GM13976 (cell line): ENCODE results near the gene FKBP1B.

Source experiments
- DNase-seq: peaks from one replicate; pipeline ENCODE4 v3.0.0; 2012; ENCODE audit warnings: low spot score
- in situ Hi-C: fragments of 300-500 bp; cut with MboI; formaldehyde crosslinking; loops from one replicate; pipeline ENCODE4 v1.12.0; 2022; ENCODE audit warnings: low sequenced_read_pairs, mixed read lengths, inconsistent platforms; ENCODE audit not compliant: unreplicated experiment
- TF ChIP-seq, protein P1 (sequence below): IDR thresholded peaks from 2 replicates; pipeline ENCODE4 v1.5.1; 2012; ENCODE audit warnings: borderline replicate concordance, mild to moderate bottlenecking; ENCODE audit not compliant: insufficient read depth; ENCODE audit errors: extremely low read depth, missing control alignments, control extremely low read depth

FKBP1B gene

DNA sequence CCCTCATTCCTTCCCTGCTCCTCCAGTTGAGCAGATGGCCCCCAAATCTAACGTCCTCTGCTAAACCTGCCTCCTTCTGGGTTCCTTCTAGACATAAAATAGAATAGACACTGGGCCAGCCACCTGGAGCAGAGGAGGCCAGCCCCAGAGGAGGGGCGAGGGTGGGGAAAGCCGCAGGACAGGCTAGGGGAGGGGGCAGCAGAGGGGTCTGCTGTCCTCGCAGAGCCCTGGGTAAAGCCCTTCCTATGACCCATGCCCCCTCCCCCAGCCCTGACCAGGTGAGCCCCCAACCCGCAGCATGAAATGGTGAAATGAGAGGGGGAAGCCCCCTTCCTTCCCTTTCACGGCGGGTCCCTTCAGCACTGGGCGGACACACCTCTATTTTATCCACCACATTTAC, 31.8 kb upstream of the FKBP1B start:
- DNase-seq, result peak; percentile 18
- in situ Hi-C loops, result no loop called here
- TF ChIP-seq, protein P1, sequence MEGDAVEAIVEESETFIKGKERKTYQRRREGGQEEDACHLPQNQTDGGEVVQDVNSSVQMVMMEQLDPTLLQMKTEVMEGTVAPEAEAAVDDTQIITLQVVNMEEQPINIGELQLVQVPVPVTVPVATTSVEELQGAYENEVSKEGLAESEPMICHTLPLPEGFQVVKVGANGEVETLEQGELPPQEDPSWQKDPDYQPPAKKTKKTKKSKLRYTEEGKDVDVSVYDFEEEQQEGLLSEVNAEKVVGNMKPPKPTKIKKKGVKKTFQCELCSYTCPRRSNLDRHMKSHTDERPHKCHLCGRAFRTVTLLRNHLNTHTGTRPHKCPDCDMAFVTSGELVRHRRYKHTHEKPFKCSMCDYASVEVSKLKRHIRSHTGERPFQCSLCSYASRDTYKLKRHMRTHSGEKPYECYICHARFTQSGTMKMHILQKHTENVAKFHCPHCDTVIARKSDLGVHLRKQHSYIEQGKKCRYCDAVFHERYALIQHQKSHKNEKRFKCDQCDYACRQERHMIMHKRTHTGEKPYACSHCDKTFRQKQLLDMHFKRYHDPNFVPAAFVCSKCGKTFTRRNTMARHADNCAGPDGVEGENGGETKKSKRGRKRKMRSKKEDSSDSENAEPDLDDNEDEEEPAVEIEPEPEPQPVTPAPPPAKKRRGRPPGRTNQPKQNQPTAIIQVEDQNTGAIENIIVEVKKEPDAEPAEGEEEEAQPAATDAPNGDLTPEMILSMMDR, result no peak

DNA sequence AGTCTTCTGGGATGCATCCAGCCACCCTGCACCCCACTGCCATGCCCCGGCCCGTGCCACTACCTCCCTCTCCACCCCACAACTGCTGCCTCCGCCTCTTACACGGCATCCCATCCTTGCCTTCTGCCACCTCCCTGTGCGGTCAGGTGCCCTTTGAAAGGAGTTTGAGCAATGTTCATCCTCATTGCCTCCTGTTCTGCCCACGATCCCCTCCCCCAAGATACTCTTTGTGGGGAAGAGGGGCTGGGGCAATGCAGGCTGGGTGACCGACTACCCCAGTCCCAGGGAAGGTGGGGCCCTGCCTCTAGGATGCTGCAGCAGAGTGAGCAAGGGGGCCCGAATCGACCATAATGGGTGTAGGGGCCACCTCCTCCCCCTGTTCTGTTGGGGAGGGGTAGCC, 31.3 kb upstream of the FKBP1B start:
- in situ Hi-C loops, result no loop called here
- no peak for DNase-seq
- TF ChIP-seq, protein P1, result no peak

DNA sequence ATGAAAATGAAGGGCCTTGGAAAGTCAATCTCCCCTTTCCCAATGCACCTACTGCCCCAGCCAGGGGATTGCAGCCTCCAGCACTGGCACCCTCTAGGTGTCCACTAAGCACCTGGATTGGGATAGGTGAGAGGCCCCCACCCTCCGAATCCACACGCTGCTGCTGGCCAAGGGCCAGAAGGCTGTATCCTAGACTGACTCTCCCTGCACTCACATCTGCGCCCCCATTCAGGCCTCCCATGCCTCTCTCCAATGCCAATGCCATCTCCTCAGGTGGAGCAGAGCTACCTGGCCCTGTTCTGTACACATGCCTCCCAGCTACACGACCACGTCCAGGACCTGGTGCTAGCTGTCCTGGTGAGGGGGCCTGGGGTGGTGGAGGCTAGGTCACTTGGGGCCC, 29.8 kb upstream of the FKBP1B start:
- in situ Hi-C loops, result no loop called here
- DNase-seq, result no peak
- TF ChIP-seq, protein P1, result no peak

DNA sequence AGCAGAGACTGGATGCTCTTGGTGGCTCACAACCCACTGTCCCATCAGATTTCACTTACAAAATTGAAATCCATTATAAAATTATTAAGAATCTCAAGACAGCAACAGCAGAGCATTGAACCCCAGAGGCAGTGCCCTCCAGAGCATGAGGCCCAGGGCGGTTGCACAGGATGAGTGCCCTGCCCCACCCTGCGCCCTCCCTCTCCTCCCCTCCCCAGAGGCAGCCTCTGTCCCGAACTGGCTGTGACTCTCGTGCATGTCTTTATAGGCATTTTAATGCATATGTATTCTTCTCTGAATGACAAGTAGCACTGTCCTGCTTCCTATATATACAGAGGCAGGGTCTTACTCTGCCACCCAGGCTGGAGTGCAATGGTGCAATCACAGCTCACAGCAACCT, 29.3 kb upstream of the FKBP1B start:
- TF ChIP-seq, protein P1, result no peak
- DNase-seq, result no peak
- in situ Hi-C loops, result no loop called here

DNA sequence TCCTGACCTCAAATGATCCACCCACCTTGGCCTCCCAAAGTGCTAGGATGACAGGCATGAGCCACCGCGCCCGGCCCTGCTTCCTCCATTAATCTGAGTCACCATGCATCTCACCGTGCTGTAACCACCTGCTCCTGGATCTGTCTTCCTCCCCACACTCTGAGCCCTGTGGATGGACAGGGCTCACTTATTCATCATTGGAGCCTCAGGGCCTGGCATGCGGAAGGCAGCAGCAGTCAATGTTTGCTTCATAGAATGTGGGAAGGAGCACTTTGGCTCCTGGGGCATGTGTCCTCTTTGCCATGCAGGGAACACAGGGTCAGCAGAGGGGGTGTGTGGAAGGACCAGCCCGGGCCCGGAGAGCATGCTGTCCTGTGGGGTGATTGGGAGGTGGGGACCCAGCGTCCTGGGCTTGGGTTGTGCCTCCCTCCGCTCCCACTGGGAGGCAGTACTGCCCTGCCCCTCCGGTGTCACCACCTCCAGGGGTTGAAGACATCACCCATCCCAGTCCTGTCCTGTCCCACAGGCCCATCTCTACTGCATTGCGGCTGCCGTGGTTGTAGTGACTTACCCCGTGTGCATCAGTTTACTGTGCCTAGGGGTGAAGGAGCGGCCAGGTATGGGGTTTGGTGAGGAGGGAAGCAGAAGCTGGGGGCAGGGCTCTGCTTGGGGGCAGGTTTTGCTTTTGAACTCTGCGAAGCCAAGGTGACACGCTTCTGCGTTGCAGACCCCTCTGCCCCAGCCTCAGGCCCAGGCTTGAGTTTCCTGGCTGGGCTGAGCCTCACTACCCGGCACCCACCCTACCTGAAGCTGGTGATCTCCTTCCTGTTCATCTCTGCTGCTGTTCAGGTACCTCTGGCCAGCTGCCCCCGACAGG, 28.2 kb upstream of the FKBP1B start:
- DNase-seq, result no peak
- in situ Hi-C loops, result no loop called here
- TF ChIP-seq, protein P1, result peak; percentile 18

DNA sequence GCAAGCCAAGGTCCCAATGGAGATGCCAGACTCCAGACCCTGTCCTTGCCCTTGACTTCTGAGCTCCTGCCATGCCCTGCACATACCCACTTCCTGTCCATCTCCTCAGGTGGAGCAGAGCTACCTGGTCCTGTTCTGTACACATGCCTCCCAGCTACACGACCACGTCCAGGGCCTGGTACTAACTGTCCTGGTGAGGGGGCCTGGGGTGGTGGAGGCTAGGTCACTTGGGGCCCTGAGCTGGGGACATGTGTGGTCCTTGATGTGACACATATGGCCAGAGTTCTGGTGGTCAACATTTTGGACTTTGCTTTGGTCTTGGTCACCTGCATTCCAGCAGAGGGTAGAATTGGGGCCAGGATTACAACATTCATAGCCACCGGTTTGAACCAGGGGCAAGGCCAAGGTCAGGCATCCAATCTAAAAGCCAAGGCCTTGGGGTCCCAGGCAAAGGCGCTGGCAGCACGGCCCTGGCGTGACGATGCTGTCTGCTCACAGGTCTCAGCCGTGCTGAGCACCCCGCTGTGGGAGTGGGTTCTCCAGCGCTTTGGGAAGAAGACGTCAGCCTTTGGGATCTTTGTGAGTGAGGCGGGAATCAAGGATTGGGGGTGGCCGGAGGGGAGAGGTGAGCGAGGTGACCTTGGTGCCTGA, 27.1 kb upstream of the FKBP1B start:
- no peak for DNase-seq
- in situ Hi-C loops, result no loop called here
- TF ChIP-seq, protein P1, result no peak
